Measurements from ENCODE around the gene RTEL1.

DNA sequence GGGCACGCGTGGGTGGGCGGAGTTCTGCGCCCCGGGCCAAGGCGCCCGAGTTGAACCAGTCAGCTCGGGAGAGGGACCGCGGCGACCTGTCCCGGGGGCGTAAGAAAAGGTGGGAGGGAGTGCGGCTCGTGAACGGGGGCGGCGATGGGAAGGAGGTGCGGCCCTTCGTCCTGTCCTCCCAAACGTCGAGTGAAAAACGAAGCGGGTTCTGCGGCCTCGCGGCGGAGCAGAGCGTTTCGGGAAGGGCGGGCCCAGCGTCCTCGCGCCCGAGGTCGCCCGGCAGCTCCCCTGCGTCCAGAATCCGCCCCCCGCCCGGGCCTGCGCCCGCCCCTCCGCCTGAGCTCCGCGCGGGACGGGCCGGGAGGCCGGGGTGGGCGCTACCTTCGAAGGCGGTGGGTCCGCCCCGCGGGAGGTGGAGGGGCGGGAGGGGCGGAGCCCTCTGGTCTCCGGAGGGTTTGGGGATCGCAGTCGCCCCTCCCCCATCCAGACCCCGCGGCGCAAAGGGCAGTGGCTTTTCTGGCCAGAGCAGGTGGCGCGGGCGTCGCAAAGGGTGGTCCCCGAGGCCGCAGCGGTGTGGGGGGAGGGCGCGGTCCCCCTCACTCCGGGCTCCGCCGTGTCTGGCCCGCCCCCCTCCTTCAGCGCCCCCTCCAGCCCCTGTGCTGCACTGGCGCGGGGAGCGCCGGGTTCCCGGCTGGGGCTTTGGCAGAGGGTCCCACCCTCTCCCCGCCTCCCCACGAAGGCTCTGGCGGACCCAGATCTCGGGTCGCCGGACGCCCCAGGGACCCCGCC is 5.7 kb upstream of the RTEL1 start:
- TF ChIP-seq ZNF24 (tag by site-specific recombination; IDR thresholded peaks at IDR 0.05) = no peak
- TF ChIP-seq, protein P1, sequence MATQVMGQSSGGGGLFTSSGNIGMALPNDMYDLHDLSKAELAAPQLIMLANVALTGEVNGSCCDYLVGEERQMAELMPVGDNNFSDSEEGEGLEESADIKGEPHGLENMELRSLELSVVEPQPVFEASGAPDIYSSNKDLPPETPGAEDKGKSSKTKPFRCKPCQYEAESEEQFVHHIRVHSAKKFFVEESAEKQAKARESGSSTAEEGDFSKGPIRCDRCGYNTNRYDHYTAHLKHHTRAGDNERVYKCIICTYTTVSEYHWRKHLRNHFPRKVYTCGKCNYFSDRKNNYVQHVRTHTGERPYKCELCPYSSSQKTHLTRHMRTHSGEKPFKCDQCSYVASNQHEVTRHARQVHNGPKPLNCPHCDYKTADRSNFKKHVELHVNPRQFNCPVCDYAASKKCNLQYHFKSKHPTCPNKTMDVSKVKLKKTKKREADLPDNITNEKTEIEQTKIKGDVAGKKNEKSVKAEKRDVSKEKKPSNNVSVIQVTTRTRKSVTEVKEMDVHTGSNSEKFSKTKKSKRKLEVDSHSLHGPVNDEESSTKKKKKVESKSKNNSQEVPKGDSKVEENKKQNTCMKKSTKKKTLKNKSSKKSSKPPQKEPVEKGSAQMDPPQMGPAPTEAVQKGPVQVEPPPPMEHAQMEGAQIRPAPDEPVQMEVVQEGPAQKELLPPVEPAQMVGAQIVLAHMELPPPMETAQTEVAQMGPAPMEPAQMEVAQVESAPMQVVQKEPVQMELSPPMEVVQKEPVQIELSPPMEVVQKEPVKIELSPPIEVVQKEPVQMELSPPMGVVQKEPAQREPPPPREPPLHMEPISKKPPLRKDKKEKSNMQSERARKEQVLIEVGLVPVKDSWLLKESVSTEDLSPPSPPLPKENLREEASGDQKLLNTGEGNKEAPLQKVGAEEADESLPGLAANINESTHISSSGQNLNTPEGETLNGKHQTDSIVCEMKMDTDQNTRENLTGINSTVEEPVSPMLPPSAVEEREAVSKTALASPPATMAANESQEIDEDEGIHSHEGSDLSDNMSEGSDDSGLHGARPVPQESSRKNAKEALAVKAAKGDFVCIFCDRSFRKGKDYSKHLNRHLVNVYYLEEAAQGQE (tag by site-specific recombination; IDR thresholded peaks at IDR 0.05) = peak; percentile 9; the same call in 1 of the 2 replicates
- TF ChIP-seq ZFP3 (tag by site-specific recombination; IDR thresholded peaks at IDR 0.05; ENCODE audit: low read depth) = no peak
- TF ChIP-seq, protein P2, sequence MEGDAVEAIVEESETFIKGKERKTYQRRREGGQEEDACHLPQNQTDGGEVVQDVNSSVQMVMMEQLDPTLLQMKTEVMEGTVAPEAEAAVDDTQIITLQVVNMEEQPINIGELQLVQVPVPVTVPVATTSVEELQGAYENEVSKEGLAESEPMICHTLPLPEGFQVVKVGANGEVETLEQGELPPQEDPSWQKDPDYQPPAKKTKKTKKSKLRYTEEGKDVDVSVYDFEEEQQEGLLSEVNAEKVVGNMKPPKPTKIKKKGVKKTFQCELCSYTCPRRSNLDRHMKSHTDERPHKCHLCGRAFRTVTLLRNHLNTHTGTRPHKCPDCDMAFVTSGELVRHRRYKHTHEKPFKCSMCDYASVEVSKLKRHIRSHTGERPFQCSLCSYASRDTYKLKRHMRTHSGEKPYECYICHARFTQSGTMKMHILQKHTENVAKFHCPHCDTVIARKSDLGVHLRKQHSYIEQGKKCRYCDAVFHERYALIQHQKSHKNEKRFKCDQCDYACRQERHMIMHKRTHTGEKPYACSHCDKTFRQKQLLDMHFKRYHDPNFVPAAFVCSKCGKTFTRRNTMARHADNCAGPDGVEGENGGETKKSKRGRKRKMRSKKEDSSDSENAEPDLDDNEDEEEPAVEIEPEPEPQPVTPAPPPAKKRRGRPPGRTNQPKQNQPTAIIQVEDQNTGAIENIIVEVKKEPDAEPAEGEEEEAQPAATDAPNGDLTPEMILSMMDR (tag by site-specific recombination; IDR thresholded peaks at IDR 0.05) = peak; percentile 27
- TF ChIP-seq ZNF138 (tag by site-specific recombination; IDR thresholded peaks at IDR 0.05; ENCODE audit: borderline replicate concordance) = no peak
- TF ChIP-seq YY1 (tag by site-specific recombination; IDR thresholded peaks at IDR 0.05) = no peak
- TF ChIP-seq ZNF791 (tag by site-specific recombination; IDR thresholded peaks at IDR 0.05) = no peak
- TF ChIP-seq TRIM28 (IDR thresholded peaks at IDR 0.05; ENCODE audit: borderline replicate concordance, low read length) = no peak
- TF ChIP-seq ZNF629 (tag by site-specific recombination; IDR thresholded peaks at IDR 0.05) = no peak
- TF ChIP-seq, protein P3, sequence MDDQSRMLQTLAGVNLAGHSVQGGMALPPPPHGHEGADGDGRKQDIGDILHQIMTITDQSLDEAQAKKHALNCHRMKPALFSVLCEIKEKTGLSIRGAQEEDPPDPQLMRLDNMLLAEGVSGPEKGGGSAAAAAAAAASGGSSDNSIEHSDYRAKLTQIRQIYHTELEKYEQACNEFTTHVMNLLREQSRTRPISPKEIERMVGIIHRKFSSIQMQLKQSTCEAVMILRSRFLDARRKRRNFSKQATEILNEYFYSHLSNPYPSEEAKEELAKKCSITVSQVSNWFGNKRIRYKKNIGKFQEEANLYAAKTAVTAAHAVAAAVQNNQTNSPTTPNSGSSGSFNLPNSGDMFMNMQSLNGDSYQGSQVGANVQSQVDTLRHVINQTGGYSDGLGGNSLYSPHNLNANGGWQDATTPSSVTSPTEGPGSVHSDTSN (CRISPR knock-in tag; IDR thresholded peaks at IDR 0.05) = no peak; the same call in 1 of the 2 replicates

All from HEK293 (cell line).